Astrocyte (in vitro differentiated cells and primary cell): Measurements from ENCODE around the gene CCDC185. TPM values are rescaled to one million over a fixed set of nuclear protein-coding genes. Genes with fewer than 3 reads are reported as not detected.

Experiments
- DNase-seq: peaks from one replicate; pipeline ENCODE4 v3.0.0-alpha.2; 2010; ENCODE audit warnings: low read depth
- FAIRE-seq: peaks from 2 replicates; lab custom pipeline; 2011; peaks lifted over from hg19 to GRCh38; lab: Jason Lieb, UNC
- H2AFZ ChIP-seq: 2 replicates; pipeline ENCODE4 v1.6.0; 2012; ENCODE audit warnings: low read depth, low read length, inconsistent platforms
- H3K27ac ChIP-seq: 2 replicates; pipeline ENCODE4 v1.5.1; 2011; ENCODE audit warnings: low read depth, low read length, inconsistent platforms
- H3K27me3 ChIP-seq: 2 replicates; pipeline ENCODE4 v1.6.0; 2011; ENCODE audit warnings: low read length, inconsistent platforms; ENCODE audit not compliant: insufficient read depth
- H3K36me3 ChIP-seq: 2 replicates; pipeline ENCODE4 v1.5.1; 2011; ENCODE audit warnings: low read length, inconsistent platforms; ENCODE audit not compliant: insufficient read depth
- H3K4me1 ChIP-seq: 2 replicates; pipeline ENCODE4 v1.5.1; 2011; ENCODE audit warnings: low read length, inconsistent platforms; ENCODE audit not compliant: insufficient read depth
- H3K4me2 ChIP-seq: 2 replicates; pipeline ENCODE4 v1.6.0; 2012; ENCODE audit warnings: low read length, inconsistent platforms
- H3K4me3 ChIP-seq: 2 replicates; pipeline ENCODE4 v1.5.1; 2011; ENCODE audit warnings: low read depth, mild to moderate bottlenecking, low read length, inconsistent platforms; ENCODE audit not compliant: insufficient read depth
- H3K79me2 ChIP-seq: 2 replicates; pipeline ENCODE4 v1.6.0; 2012; ENCODE audit warnings: mild to moderate bottlenecking, low read length, inconsistent platforms; ENCODE audit not compliant: insufficient read depth
- H3K9ac ChIP-seq: 2 replicates; pipeline ENCODE4 v1.6.0; 2012; ENCODE audit warnings: mild to moderate bottlenecking, low read length, inconsistent platforms
- H3K9me3 ChIP-seq: 2 replicates; pipeline ENCODE4 v1.5.1; 2012; ENCODE audit warnings: low read depth, mild to moderate bottlenecking, low read length, inconsistent platforms; ENCODE audit not compliant: insufficient read depth
- H4K20me1 ChIP-seq: 2 replicates; pipeline ENCODE4 v1.6.0; 2012; ENCODE audit warnings: low read length, inconsistent platforms; ENCODE audit not compliant: insufficient read depth
- H3K27ac Mint-ChIP-seq: one replicate; pipeline ENCODE4 v1.8.0; 2021; ENCODE audit warnings: mild to moderate bottlenecking, mixed read lengths; ENCODE audit not compliant: unreplicated experiment
- H3K27me3 Mint-ChIP-seq: one replicate; pipeline ENCODE4 v1.8.0; 2021; ENCODE audit warnings: low read depth, mixed read lengths; ENCODE audit not compliant: unreplicated experiment
- H3K36me3 Mint-ChIP-seq: one replicate; pipeline ENCODE4 v1.8.0; 2021; ENCODE audit warnings: low read depth, mixed read lengths; ENCODE audit not compliant: unreplicated experiment
- H3K4me1 Mint-ChIP-seq: one replicate; pipeline ENCODE4 v1.8.0; 2021; ENCODE audit warnings: low read depth, mixed read lengths; ENCODE audit not compliant: unreplicated experiment
- H3K4me3 Mint-ChIP-seq: one replicate; pipeline ENCODE4 v1.8.0; 2021; ENCODE audit warnings: mild to moderate bottlenecking, moderate library complexity, mixed read lengths; ENCODE audit not compliant: unreplicated experiment
- H3K9me3 Mint-ChIP-seq: one replicate; pipeline ENCODE4 v1.8.0; 2021; ENCODE audit warnings: mild to moderate bottlenecking, mixed read lengths; ENCODE audit not compliant: unreplicated experiment
- CTCF ChIP-seq: IDR thresholded peaks from 2 replicates; pipeline ENCODE4 v1.5.1; 2011; ENCODE audit warnings: low read depth, mild to moderate bottlenecking, inconsistent platforms, low read length, moderate library complexity; ENCODE audit not compliant: insufficient read depth
- EZH2 ChIP-seq: IDR thresholded peaks from 2 replicates; pipeline ENCODE4 v1.6.1; 2012; ENCODE audit warnings: mild to moderate bottlenecking, low read length, inconsistent platforms; ENCODE audit not compliant: insufficient read depth
- total RNA-seq: library from RNA; stranded (reverse); gene quantifications from 2 replicates; pipeline ENCODE4 v1.2.1, GENCODE V29; 2021

The CCDC185 gene
- total RNA-seq, 1 donor from 2014 or later = not detected

- H3K4me3 Mint-ChIP-seq = no peak overlapping the region
- H3K9ac ChIP-seq = no peak overlapping the region
- FAIRE-seq (no peak), DNase-seq (peak; percentile 12)
- TF ChIP-seq EZH2 = no peak
- TF ChIP-seq CTCF = no peak
- H3K4me2 ChIP-seq = no peak overlapping the region
- H3K4me1 Mint-ChIP-seq = no peaks in the 10 kb centered on the region
- H3K27me3 ChIP-seq = no peaks in the 10 kb centered on the region
- no peaks in the 10 kb centered on the region for H3K36me3 Mint-ChIP-seq
- peaks cover 15% of the 10 kb centered on the region for H3K27me3 Mint-ChIP-seq
- no peak overlapping the region for H3K27ac ChIP-seq
- H2AFZ ChIP-seq = no peak overlapping the region
- no peaks in the 10 kb centered on the region for H3K79me2 ChIP-seq
- no peak overlapping the region for H3K4me3 ChIP-seq
- no peaks in the 10 kb centered on the region for H3K36me3 ChIP-seq
- no peak overlapping the region for H3K27ac Mint-ChIP-seq
- H3K9me3 Mint-ChIP-seq = peaks cover 5% of the 10 kb centered on the region
- H3K9me3 ChIP-seq = no peaks in the 10 kb centered on the region
- H4K20me1 ChIP-seq = no peaks in the 10 kb centered on the region
- no peaks in the 10 kb centered on the region for H3K4me1 ChIP-seq
These were observed 36.6 kb downstream of the CCDC185 start for GRCh38 chr1:223429821-223430220.

GRCh38 chr1:223430236-223430635 is 37.0 kb downstream of the CCDC185 start:
- no peak for FAIRE-seq
- H3K27me3 Mint-ChIP-seq = peaks cover 15% of the 10 kb centered on the region
- H3K9me3 Mint-ChIP-seq = peaks cover 5% of the 10 kb centered on the region

More at GRCh38 chr1:223430236-223430635, 37.0 kb downstream of the CCDC185 start:
- H2AFZ ChIP-seq = no peak overlapping the region
- no peak overlapping the region for H3K27ac ChIP-seq
- no peak for DNase-seq
- Mint-ChIP-seq H3K4me3 (no peak overlapping the region), H3K36me3 (no peaks in the 10 kb centered on the region), H3K4me1 (no peaks in the 10 kb centered on the region), H3K27ac (no peak overlapping the region)
- H3K9me3 ChIP-seq = no peaks in the 10 kb centered on the region
- H3K9ac ChIP-seq = no peak overlapping the region
- H4K20me1 ChIP-seq = no peaks in the 10 kb centered on the region
- no peaks in the 10 kb centered on the region for H3K4me1 ChIP-seq
- H3K79me2 ChIP-seq = no peaks in the 10 kb centered on the region
- H3K4me2 ChIP-seq = no peak overlapping the region
- H3K27me3 ChIP-seq = no peaks in the 10 kb centered on the region
- no peak for TF ChIP-seq CTCF
- TF ChIP-seq EZH2 = no peak
- no peak overlapping the region for H3K4me3 ChIP-seq
- H3K36me3 ChIP-seq = no peaks in the 10 kb centered on the region
